Stimulated activated CD4-positive, alpha-beta T cell treated with anti-CD3 and anti-CD28 coated beads, TNF-alpha, amount 100 ng/mL, for 1 hour (primary cell): Measurements from ENCODE around the gene ESR1.
A peak's percentile ranks its signal among the peaks of the same experiment; 100 is the strongest.

Experiments
- DNase-seq, 3 donors: peaks; one replicate each; pipeline ENCODE4 v3.0.0-alpha.2; 2020; ENCODE audit warnings: low read depth in 3 of 3, low spot score in 1 of 3

ESR1 gene

DNA sequence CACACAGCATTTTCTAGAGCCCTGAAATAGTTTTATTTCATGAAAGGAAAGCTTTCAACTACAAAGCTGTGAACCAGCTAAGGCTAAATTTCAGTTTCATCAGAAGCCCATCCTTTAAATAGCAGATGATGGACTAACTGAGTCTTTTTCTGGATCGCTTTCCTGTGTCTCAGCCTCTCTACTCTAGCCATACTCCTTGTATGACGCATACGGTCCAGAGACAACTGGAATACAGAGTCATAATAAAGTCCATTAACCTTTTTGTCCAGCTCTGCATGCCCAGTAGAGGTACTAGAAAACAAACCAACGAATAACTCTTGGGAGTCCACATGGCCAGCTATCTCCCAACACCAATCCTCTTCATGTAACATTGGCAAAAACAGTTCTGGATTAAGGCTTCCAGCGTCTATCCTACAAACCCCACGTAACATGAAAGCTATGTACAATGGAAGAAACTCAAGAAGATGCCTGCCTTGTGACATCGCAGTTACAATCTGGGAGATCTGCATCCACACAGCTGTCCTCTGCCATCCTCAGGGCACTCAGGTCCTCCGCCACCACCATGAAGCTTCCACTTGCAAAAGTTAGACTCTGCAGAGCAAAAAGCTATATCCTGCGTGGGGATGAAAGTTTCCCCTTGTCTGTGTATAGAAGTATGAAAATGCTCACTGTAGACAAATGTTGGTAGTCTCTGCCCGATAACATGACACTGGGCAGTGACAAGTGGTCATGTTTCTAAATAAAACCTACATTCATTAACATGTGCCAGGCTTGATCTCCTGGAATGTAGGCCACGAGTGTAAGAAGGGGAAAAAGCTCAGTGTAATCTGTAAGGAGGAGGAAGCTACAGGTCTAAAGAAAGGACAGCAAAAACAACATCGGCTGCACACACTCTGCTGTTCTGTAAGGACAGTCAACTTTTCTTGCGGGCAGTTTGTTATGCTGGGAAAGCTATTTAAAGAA lies 360.4 kb downstream of the ESR1 start:
- no peak for DNase-seq

DNA sequence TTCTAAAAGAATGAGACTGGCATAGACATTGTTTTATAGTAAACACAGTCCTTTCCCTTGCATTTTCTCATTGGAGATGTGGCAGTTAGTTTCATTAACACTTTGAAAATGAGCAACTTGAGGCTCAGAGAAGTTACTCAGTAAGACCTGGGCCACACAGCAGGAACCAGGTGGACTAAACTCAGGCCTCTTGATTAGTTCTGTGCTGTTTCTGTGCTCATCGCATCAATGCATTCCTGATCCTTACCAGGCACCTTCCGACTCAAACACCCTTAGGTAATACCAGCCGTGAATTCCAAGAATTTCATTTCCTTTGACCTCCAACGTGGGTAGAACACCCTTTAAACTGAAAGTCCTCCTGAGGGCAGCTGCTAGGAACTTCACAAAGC lies 362.8 kb downstream of the ESR1 start:
- no peak for DNase-seq

DNA sequence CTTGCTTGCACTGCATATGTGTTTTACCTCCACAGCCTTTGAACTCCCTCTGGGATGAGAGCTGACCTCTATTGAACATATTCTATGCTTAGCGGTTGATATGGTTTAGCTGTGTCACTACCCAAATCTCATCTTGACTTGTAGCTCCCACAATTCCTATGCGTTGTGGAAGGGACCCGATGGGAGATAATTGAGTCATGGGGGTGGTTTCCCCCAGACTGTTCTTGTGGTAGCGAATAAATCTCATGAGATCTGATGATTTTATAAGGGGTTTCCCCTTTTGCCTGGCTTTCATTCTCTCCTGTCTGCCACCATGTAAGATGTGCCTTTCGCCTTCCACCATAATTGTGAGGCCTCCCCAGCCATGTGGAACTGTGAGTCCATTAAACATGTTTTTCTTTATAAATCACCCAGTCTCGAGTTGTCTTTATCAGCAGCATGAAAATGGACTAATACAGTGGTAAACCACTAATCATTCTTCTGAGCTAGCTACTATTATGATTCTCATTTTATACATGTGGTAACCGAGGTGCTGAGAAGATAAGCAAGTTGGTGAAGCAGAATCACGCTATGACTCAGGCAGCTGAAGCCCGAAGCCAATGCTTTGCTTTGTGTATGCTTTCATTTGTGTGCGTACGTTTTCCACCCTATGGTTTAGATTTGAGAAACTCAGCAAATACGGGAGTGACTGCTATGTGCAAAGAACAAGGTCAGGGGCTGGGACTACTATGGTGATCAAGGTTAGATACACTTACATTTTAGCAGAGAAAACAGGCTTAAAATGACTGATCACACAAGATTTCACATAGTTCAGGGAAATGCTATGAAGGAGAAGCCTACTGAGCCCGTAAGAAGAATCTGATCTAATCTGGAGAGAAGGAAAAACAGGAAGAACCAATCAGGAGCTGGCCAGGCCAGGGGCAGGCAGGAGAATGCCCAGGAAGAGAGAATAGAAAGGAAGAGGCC lies 363.5 kb downstream of the ESR1 start:
- peak in 1 of 3 donors; percentile 7 for DNase-seq

DNA sequence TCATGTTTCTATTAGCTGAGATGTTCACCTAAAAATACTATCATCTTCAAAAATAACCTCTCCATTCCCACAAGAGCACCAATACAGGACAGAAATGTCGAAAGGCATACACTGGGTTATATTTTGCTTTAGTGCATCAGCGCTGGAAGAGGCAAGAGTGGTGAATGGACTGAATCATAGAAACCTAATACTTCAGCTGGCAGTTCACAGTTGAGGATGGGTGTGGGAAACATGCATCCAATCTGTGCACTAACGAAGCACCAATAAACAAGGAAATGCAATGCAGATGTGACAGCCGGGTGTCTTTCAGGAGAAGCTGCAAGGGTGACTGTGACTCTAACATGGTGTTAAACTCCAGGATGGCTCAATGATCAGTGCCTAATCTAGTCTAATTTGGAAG lies 365.8 kb downstream of the ESR1 start:
- no peak for DNase-seq

DNA sequence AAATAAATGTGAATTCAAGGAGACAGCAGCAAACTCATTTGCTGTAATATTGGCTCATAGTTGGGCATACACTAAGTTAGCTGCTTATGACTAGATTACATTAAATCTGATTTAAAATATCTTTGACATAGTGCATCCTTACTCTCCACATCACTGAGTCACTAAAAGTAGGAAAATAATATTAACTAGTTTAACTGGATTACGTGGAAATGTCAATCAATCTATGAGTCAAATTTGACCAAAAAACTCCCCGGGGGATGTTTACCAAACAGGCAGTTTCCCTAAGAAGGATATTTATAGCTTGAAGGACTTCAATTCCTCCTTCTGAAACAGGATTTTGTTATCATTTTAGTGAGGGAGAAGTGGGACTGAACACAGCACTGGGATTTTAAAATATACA lies 366.5 kb downstream of the ESR1 start:
- DNase-seq = no peak

DNA sequence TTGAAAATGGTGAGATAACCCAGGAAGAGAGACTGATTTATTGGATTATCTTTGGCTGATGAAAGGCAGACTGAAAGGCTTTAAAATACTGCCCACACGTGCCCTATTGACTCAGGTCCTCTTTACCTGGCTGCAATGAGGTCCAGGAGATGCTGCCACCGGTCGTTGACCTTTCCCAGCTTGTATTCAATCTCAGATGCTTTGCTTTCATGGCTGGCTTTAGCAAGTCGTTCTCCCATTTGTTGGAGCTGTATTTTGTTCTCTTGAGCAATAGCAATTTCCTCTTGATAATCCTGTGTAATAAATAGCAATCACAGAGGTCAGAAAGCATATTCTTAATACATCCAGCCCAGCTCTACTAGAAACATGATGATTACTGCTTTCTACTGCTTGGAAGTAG lies 368.8 kb downstream of the ESR1 start:
- DNase-seq = no peak
